Stimulated activated CD8-positive, alpha-beta memory T cell treated with anti-CD3 and anti-CD28 coated beads, Interleukin-7, amount 100 ng/mL, for 48 hours (primary cell): Measurements from ENCODE around the gene ANKRD13D.
A peak's percentile ranks its signal among the peaks of the same experiment; 100 is the strongest.
"Not testable (repeated sequence)": the region's sequence is repeated elsewhere in the genome, so short reads cannot be mapped to it uniquely, and the experiment has no call there.

Source experiments
- DNase-seq, 2 donors: peaks; one replicate each; pipeline ENCODE4 v3.0.0-alpha.2; 2020; ENCODE audit warnings: low read depth in 1 of 2; ENCODE audit errors: extremely low read depth in 1 of 2

The ANKRD13D gene

DNA sequence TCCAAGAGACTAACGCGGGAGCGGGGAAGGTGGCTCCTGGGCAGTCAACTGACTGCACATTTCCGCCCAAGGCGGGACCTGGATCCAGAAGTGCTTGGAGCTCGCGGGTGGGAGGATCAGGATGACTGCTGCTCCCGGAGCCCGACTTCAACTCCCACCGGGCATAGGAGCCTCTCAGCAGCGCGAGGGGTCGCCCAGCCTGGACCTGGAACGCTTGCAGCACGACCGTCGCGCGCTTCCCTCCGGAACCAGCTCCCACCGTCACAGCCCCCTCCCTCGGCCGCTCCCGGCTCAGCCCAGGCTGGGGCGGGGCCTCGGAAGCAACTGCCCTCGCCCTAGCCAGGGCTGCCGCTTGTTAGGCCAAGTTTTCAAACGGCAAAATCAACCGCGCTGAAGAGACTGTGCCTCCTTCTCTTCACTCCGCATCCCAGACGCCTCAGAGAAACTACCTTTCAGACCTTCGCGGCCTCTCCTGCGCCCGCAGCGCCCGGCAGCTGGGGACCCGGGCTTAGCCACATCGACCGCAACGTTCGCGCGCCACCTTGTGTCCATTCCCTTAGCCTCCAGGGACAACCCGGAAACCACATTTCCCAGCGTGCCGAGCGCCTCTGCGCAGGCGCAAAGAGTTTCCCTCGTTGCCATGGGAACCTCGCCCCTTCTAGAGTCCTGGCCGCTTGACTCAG lies 28.2 kb downstream of the ANKRD13D start:
- DNase-seq = peak; percentile 94 to 98

DNA sequence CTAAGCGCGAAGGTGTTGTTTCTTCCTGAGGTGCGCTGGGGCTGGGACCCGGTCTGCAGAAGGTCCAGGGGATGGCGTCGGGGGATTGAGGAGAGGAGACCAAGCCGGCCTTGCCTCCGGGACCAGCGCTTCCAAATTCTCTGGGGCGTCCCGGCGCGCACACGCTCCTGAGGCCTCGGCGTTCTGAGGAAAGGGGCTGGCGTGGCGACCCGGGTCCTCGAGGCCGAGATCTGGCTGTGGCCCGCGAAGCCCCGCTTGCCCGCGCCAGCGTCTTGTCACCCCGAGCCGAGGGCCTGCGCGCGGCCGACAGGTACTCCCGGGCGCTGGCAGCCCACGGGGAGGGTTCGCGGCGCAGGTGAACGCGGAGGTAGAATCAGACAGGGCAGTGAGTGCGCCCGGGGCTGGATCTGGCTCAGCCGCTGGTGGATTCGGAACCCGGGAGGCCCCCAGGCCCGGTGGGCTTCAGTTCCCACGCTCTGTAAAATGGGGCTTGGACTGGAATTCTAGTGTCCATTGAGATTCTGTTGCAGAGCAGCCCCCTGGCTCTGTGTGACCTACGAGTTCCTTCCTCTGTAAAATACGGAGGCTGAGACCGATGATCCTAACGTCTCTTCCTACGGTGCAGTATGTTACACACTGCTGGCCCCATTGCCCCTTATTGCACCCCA lies 28.9 kb downstream of the ANKRD13D start:
- DNase-seq = no peak

DNA sequence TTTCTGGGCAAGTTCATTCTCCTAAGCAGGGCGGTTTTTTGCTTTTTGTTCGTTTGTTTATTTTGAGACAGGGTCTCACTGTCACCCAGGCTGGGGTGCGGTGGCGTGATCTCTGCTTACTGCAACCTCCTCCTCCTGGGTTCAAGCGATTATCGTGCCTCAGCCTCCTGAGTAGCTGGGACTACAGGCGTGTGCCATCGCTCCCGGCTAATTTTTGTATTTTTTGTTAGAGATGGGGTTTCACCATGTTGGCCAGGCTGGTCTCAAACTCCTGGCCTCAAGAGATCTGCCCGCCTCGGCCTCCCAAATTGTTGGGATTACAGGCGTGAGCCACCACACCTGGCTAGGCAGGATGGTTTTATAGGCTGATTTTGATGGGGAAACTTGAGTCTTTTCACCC lies 29.8 kb downstream of the ANKRD13D start:
- not testable (repeated sequence) for DNase-seq

DNA sequence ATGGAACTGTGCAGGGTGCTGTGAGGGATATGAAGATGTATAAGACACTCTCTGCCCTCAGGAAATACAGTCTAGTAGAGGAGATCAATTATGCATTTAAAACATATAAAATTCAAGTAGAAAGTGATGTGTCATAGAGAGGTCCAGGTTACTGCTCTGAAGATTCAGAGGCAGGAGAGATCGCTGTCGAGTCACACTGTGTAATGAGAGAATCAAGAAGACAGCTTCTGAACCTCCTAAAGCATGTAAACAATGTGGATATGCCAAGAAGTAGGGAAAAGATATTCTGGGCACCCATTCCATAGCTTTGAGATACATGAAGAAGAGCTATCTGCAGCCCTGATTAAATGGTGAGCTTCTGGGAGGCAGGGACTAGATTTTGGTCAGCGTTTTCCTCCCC lies 30.9 kb downstream of the ANKRD13D start:
- DNase-seq = no peak

DNA sequence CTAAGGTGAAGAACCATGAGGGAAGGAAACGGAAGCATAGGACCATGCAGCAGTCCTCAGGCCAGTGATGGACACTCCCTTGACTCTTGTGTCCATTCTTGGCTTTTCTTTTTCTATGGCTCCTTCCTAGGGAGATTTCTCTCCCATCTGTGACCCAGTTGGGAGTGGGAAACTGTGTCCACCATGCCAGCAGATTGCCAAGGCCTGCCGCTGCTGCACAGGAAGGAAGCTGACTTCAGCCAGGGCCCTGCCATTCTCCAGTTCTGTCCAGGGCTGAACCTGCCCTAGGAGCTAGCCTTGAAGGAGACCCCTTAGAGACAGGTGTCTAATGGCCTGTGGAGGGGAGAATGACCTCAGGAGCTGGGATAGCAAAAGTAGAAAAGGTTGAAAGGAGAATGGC lies 31.6 kb downstream of the ANKRD13D start:
- no peak for DNase-seq

DNA sequence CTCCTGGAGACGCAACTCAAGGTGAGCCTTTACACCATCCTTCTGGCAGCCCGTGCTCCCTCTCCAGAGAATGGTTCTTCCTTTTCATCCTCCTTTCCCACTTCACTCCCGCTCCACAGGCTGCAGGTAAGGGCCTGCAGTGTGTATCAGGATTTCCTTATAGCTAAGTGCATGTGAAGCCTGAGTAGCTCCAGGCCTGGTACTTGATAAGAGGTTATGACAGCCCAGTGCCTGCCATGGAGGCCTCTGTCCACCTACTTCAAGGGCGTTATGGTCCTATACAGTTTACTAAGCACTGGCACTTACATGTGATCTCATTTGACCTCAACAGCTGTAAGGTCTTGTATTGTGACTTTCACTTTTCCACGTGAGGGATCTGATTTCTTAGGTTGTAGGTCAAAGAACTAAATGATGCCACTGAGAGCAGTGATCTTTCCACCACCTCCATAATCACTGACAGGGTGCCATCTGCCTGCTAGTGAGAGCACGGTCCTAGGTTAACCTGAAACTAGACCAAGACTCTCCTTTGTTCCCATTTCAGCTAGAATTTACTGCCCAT lies 32.3 kb downstream of the ANKRD13D start:
- DNase-seq = no peak

DNA sequence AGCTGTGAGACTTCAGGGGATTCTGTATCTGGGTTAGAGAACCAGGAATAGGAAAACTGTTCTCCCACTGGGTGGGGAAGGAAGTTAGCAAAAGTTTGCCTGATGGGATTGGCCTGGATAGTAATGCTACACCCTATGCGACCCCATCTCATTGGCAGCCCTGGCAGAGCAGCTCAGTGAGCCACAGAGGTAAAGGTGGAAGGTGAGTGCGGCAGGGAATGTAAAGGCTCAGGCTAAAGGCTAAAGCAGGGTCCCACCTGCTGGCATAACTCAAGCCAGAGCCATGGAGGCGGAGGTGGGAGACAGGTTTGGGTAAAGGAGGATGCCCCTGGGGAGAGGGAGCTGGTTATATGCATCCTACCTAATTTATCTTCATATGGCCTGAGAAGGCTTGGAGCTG lies 32.9 kb downstream of the ANKRD13D start:
- no peak for DNase-seq

DNA sequence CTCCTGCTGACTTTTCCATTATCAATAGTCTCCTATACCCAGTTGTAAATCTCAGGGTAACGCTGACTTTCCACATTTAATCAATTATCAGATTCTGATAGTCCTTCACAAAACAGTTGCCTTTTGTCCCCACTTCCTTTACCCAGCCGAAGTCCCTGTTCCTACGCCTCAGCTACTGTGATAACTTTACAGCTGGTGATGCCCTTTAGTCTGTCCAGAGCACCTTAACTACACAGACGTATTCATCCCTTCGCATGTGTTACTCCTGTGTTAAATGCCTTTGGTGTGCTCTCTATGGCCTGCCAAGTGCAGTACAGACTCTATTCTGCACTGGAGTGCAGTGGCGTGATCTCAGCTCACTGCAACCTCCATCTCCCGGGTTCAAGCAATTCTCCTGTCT lies 34.4 kb downstream of the ANKRD13D start:
- DNase-seq = no peak

DNA sequence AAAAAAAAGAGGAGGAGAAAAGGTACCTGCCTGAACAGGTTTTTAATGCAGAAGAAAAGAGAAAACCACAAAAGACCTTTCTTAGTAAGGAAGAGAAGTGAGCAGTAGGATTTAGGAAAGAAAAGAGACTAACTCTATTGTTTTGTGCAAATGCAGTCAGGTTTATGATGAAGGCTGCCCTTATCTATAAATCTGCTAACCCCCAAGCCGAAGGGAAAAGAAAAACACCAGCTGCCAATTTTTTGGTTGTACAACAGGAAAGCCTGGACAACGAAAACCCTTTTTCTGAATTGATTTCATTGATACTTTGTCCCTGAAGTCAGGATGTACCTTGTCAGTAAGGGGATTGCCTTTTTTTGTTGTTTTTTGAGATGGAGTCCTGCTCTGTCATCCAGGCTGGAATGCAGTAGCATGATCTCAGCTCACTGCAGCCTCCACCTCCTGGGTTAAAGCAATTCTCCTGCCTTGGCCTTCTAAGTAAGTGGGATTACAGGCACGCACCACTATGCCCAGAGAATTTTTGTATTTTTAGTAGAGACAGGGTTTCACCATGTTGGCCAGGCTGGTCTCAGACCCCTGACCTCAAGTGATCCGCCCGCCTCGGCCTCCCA lies 43.1 kb downstream of the ANKRD13D start:
- no peak for DNase-seq

DNA sequence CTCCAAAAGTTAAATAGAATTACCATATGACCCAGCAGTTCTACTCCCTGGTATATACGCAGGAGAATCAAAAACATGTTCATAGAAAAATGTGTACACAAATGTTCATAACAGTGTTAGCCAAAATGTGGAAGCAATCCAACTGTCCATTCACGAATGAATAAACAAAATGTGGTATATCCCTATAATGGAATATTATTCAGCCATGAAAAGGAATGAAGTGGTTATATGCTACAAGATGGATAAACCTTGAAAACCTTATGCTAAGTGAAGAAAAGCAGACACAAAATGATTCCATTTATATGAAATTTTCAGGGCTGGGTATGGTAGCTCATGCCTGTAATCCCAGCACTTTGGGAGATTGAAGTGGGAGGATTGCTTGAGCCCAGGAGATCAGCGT lies 48.2 kb downstream of the ANKRD13D start:
- no peak for DNase-seq

DNA sequence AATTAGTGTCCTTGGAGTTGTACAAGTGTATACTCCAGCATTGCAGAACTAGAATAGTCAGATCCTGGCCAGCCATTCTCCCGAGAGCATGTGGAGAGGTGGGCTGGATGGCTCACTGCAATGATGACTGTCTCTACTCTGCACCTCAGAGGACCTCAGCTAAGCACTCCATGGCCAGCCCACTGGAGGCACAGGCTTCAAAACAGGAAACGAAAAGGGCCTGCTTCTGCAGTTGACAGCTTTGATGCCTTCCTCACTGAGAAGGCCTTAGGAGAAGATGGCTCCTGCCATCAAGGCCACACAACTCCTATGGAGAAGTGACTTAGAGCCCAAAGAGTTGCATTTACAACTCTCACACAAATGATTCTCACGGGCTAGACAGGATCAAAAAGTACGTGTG lies 55.2 kb downstream of the ANKRD13D start:
- DNase-seq = no peak

DNA sequence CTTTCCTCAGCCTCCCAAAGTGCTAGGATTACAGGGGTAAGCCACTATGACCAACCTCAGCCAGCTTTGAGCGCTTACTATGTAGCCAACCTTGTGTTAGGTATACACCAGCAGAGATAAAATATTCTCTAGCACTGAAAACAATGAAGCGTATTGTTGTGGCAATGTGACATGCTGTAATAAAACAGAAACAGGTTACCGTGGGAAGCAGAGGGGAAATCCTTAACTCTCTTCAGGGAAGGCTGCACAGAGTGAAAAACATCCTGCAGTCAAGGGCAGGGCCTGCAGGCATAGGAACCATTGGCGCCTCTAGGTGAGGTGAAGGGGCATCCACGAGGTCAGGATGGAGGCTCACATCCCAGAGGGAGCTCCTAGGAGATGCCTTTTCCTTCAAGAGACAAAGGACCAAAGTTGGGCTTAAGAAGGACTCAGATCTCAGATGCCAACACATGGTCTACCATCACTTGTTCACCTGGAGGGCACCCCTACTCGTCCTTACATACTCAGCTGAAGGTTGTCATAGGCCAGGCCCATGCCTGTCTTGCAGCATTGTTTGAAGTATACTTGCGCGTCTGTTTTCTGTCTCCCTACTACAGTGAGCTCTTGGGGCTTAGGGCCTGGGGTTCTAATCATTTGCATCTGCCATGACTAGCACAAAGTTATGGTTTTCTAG lies 56.3 kb downstream of the ANKRD13D start:
- no peak for DNase-seq

DNA sequence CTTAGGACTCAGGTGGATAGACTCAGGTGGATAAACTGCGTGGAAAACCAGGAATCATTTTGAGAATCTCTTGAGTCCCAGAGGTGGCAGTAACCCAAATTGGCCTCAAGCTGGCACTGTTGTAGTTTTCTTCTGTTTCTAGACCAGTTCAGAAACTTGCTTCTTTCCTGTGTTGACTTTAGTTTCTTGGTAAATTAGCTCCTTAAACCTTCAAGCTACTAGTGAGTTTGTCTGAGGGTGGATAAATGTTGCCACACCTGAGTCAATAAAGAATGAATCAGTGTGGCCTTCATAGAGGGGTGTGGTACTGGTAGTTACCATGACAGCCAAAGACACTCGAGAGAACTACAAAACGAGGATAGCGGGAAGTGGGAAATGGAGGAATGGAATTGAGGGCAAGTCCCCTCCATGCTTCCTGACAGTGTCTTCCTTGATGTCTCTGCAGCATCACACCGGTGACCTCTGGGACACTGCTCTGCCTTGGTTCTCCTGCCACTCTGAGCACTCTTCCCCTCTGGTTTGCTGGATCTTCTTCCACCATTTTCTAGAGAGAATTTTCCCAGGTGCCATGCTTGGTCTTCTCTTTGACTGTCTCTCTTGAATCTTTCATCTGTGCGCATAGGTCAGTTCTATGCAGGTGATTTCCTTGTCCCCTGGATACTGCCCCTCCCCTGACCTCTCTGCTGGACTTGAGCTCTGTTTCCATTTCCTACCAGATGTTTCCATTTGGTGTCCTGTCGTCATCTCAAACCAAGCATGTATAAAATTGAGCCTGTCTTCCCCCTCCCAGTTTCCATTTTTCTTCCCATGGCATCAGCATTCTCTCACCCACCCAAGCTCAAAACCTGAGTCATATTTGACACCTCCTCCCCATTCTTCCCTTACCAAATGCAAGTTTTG lies 57.1 kb downstream of the ANKRD13D start:
- DNase-seq = no peak

DNA sequence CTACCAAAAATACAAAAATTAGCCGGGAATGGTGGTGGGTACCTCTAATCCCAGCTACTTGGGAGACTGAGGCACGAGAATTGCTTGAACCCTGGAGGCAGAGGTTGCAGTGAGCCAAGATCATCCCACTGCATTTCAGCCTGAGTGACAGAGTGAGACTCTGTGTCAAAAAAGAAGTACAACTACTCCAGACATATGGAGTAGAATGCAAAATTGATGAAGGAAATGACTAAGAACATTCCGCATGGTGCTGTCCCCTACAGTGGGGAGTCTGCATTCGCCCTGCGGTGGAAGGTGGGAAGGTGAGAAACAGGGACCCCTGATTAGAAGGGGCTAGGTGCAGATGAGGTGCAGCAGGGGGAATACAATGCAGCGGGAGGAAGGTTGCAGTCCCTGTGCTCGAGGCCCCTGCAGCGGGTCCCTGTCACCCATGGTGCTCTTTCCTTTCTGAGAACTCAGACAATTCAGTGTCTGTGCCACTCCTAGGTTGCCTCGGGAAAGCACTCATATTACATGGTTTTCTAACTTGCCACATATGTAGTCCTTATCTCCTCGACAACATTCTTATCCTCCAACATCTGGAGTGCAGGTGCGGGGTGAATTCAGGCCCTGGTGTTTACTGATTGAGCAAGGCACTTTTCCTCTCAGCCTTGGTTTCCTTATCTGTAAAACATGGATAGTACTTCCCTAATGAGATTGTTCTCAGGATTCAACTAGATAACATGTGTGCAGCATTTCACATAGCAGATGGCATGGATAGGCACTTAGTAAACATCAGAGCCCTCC lies 59.1 kb downstream of the ANKRD13D start:
- no peak for DNase-seq

DNA sequence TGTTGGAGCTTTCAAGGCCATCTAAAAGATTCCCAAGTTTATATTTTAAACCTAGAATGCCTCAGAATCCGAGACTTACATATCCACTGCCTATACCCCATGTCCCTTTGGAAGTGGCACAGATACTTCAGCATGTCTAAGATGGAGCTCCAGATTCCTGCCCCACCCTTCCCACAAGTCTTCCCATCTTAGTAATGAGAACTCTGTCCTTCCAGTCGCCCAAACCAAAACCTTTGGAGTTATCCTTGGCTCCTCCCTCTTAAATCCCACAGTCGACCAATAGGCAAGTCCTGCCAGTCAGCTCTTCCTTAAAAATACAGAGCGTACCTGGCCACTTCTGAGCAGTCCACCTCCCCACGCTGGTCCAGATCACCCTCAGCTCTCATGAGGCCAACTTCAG lies 59.9 kb downstream of the ANKRD13D start:
- DNase-seq = no peak

DNA sequence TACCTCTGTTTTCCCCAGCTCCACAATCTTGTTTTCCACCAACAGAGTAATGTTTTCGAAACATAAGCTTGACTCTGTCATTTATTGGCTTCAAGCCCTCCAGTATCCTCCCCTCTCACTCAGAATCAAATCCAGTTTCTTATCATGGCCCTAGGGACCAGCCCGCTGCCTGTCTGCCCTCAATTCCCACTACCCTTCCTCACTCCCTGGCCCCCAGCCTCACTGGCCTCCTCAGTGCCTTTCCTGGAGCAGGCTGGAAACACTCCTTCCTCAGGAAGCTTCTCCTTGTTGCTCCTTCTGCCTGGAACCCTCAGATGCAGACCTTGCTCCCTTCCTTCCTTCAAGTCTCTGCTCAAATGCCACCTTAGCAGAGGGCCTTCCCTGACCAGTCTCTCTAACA lies 60.4 kb downstream of the ANKRD13D start:
- DNase-seq = no peak

DNA sequence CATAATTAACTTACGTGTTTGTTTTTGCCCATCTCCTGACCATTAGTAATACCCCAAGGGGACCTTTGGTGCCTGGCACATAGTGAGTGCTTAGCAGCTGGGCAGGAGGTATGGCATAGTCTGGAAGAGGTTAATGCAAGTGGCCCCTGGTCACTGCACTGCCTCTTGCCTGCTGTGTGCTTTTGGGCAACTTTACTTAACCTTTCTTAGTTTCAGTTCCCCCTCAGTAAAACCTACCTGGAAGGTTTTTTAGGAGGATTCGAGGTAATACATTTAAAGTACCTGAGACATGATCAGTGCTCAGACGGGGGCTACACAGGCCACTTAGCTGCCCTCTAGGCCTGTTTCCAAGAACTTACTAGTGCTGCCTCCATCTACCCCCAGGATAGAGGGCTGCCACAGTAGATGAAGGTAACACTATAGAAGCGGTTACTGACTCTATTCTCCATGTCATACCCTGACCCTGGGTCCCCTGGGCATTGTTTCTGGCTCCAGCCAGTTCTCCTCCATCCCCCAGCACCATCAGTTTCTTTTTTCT lies 60.9 kb downstream of the ANKRD13D start:
- DNase-seq = no peak

DNA sequence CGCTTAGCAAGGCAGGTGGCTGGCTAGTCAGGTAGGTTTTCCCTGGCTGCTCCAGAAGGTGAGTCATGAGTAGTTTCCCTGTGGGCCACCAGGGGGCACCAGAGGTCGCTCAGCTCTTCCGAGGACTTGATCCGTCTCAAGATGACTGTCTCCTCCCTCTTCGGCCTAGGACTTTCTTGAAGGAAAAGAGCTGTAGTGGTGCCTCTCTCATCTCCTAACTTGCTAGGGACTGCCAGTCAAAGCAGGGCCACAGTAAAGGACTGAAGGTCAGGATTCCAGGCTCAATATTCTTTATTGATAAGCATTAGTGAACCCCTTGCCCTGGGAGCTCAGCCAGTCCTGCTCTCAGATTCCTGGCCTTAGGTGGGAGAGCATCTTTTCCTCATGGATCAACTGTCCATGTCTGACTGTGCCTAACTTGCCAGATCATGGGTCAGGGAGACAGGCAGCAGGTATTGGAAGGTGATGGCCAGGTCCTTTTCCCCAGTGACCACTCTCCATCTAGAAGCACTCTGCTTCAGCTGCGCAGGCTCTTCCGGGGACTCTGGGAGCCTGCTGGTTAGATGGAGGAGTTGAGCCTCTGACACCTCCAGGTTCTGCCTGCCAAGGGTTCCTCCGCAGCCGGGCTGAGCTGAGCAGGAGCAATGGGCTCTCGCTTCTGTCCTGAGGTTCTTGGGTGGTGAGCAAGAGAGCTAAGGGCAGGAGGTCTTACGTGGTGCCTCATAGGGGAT lies 62.3 kb downstream of the ANKRD13D start:
- DNase-seq = no peak
